VCaP (cell line): ENCODE measurements around the gene TDRD3.

Source experiments
- H3K27ac ChIP-seq: fragments of 450-650 bp; 2 replicates; pipeline ENCODE4 v1.5.1; 2017
- CTCF ChIP-seq: fragments of 450-650 bp; conservative IDR thresholded peaks from 2 replicates; pipeline ENCODE4 v1.5.1; 2017; ENCODE audit warnings: mild to moderate bottlenecking, moderate library complexity

The TDRD3 gene

GRCh38 chr13:60620611-60621395 lies 223.8 kb downstream of the TDRD3 start:
- no peak for TF ChIP-seq CTCF
- H3K27ac ChIP-seq, result no peak overlapping the region

- no peak for TF ChIP-seq CTCF
- H3K27ac ChIP-seq, result no peak overlapping the region
Observed at GRCh38 chr13:60623151-60623550, 226.1 kb downstream of the TDRD3 start.
